Regular cardiac myocyte (primary cell): ENCODE results near the gene TMEM52. TPM values are rescaled to one million over a fixed set of nuclear protein-coding genes. Genes with fewer than 3 reads are reported as not detected.

ENCODE experiments used
- total RNA-seq: library from RNA; depleted of rRNA; stranded (reverse); fragments of >200 nt; gene quantifications from 2 replicates; pipeline ENCODE4 v1.2.3, GENCODE V29; 2014

Gene TMEM52
- total RNA-seq, result 0.19 TPM in 1 of 2 replicates, not detected in the other

DNA sequence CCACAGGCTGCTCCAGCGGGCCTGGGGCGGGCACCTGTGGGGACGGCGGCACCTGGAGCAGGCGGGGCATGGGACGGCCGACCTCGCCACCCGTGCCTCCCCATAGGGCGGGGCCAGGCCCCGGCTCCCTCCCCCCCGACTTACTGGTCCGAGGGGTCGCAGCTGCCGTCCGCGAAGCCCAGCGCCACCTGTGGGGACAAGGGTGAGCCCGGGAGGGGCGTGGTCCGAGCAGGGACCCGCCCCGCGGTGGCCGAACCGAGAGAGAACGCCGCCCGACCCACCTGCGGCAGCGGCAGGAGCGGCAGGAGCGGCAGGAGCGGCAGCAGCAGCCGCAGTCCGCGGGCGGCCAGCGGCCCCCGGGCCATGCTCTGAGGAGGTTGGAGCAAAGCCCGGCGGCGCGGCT is at the start of gene TMEM52:
TMEM52 (minus strand) TSS at position 379 of the 403 bp plus-strand sequence; CDS start at position 365, 14 bp downstream.

DNA sequence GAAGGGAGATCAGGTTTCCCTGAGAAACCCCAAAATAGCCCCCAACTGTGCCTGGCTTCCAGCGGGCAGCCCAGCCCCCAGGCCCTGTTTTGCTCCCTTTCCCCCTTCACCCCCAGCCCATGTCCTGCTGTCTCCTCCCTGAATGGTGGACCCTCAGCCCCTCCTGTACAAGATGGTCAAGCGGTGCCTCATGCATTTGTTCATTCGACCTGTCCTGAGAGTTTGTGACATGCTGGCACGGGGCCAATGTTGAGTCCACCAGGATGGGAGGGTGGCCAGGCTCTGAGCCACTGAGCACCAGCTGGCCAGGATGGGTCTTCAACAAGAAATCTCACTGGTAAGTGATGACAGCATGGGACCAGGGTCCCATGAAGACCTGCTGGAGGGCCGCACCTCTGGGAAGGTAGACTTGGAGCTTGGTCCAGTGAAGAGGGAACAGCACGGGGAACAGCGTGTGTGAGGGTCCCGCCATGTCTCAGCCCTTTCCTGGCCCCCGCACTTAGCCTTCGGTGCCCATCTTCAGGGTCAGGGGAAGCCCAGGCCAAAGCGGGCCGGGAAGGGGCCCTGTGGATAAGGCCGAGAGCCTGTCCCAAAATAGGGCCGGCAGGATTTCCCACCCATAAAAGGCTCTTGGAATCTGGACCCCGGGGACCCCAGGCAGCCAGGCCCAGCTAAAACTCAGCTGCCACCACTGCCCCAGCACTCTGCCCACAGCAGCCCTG is 3.9 kb downstream of the TMEM52 start, which contains the start of gene CALML6:
CALML6 (plus strand) TSS at position 290 of the 722 bp plus-strand sequence; CDS start at position 311, 21 bp downstream.

DNA sequence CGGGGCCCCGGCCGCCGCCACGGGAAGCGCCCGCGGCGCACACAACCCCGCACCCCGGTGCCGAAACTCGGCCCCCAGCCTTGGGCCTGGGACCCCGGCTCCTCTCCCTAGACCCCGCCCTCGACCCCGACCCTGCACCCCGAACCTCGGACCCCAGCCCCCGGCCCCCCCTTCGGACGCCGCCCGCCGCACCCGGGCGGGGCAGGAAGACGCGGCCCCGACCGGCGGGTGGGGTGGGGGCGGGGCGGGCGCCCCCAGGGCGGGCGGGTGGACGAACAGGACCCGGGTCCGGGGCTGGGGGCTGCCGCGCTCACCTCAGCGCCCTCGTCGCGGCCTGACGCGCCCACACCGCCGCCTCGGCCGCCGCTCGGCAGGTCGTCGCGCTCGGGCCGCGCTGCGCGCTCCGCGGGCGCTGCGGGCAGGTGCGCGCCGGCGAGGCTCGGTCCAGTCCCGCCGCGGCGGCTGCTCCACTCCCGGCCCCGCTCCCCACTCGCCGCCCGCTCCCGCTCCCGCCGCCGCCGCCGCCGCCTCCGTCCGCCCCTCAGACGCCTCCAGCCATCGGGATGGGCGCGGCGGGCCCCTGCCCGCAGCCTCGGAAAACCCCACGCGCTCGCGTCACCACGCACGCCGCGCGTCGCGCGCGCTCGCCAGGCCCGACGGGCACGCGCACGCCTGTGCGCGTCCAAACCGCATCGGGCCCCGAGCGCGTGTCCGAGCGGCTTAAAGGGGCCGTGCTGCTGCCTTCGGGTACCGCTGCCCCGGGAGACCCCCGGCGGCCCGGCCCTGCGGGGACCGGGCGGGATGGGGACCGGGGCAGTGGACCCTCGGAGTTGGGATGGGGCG is 28.4 kb downstream of the TMEM52 start, which contains the start of gene GNB1:
GNB1 (minus strand) TSS at position 582 of the 843 bp plus-strand sequence. CDS start 65,634 bp downstream, outside the sequence.

Other genes with a start within 250 kb of the TMEM52 start
- 20.7 and 26.8 TPM in 2 replicates for gene SLC35E2B, start 226.5 kb downstream of the TMEM52 start, total RNA-seq
- 9.2 and 11.0 TPM in 2 replicates for gene CDK11A, start 194.9 kb downstream of the TMEM52 start, total RNA-seq
- 31.6 and 39.3 TPM in 2 replicates for gene NADK, start 140.8 kb downstream of the TMEM52 start, total RNA-seq
- gene GNB1, start 28.2 kb downstream of the TMEM52 start, total RNA-seq, result 66.0 and 119 TPM in 2 replicates
- 0.19 and 0.85 TPM in 2 replicates for gene CALML6, start 4.0 kb downstream of the TMEM52 start, total RNA-seq
- not detected in 2 replicates for gene CFAP74, start 84.5 kb upstream of the TMEM52 start, total RNA-seq
- gene GABRD, start 100.1 kb upstream of the TMEM52 start, total RNA-seq, result not detected in 2 replicates
- gene PRKCZ, start 131.1 kb upstream of the TMEM52 start, total RNA-seq, result 3.3 and 3.7 TPM in 2 replicates